DMS153 treated with DMSO at 0.1 percent for 48 hours (cell line): ENCODE results near the gene KHDC4.
"Not testable (repeated sequence)": the region's sequence is repeated elsewhere in the genome, so short reads cannot be mapped to it uniquely, and the experiment has no call there.

Experiments used
- DNase-seq: peaks from one replicate; lab custom pipeline; 2025; ENCODE audit not compliant: unreplicated experiment; lab: John Stamatoyannopoulos, UW

The KHDC4 gene

DNA sequence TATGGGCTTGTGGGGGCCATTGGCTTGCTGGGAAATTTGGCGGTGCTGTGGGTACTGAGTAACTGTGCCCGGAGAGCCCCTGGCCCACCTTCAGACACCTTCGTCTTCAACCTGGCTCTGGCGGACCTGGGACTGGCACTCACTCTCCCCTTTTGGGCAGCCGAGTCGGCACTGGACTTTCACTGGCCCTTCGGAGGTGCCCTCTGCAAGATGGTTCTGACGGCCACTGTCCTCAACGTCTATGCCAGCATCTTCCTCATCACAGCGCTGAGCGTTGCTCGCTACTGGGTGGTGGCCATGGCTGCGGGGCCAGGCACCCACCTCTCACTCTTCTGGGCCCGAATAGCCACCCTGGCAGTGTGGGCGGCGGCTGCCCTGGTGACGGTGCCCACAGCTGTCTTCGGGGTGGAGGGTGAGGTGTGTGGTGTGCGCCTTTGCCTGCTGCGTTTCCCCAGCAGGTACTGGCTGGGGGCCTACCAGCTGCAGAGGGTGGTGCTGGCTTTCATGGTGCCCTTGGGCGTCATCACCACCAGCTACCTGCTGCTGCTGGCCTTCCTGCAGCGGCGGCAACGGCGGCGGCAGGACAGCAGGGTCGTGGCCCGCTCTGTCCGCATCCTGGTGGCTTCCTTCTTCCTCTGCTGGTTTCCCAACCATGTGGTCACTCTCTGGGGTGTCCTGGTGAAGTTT, 7.8 kb upstream of the KHDC4 start:
- DNase-seq = no peak

DNA sequence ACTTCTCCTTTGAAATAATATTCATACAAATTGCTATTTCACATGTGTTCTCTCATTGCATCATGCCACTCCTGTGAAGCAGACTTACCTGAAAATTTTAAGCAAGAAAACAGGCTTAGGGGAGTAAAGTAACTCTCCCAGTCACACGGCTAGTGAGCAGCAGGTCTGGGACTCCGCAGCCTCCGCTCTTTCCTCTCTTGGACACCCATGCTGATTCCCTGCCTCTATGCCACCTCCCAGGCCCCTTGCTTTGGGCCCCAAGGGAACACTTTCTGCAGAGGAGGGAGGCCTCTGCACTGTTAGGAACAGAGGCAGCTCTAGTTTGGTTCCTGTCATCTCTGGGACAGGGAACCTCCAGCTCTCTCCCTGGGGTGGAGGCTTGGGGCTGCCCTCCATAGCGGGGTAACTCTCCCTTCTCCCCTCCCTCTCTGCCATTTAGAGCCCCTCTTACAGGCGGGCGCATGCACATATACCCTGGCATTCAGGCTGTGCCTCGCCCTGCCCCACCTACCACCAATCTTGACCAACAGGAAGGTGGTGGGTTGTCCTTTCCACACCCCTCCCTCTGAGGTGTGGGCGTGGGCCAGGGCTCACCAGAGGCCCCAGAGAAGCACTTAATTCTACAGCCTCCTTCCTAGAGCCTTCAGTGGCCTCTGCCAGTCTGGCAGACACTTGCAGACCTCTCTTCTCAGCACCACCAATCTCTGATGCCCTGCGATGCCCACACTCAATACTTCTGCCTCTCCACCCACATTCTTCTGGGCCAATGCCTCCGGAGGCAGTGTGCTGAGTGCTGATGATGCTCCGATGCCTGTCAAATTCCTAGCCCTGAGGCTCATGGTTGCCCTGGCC, 7.0 kb upstream of the KHDC4 start, which contains the start of gene RXFP4:
Gene RXFP4 (plus strand): TSS at position 646 of the 852 bp plus-strand sequence. CDS start 72 bp downstream, at position 718.
- DNase-seq = peak; percentile 33

DNA sequence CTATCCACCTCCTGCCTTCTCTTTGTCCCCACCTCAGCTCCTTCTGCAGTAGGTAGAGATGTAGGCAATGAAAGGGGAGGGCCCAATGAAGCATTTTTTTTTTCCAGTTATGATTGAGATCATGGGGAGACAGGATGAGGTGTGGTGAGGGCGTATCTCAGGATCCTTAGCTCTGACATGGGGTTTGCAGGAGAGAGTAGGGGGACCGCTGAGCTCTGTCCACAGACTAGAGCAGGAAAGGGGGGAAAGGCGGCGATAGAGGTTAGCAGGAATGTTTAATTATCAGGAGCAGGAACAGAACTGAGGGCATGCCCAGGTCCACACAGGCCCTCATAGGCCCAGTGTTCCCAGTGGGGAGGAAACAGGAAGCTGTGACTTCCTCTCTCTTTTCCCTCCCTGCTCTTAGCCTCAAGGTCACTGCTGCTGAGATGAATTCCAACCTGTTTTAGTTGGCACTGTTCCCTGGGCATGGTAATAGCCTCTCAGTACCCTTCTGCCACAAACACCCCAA, 6.3 kb upstream of the KHDC4 start:
- DNase-seq = peak; percentile 93

DNA sequence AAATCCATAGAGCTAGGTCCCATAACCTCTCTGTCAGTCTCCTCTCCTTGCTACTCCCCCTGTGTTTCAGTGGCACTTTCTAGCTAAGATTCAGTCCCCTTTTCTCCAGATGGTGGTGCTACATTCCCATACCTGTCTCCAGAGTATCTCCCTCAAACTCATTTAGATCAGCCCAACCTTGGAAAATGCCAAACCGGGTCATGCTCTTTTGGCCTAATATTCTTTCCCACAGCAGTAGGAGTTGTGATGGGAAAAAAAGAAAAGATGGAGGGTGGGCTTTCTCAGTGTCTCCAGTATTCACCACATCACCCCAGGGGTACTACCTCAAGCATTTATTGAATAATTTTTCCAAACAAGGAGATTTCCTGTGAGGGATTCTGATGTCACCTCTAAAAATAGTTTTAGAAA, 4.0 kb upstream of the KHDC4 start:
- DNase-seq = peak; percentile 80

DNA sequence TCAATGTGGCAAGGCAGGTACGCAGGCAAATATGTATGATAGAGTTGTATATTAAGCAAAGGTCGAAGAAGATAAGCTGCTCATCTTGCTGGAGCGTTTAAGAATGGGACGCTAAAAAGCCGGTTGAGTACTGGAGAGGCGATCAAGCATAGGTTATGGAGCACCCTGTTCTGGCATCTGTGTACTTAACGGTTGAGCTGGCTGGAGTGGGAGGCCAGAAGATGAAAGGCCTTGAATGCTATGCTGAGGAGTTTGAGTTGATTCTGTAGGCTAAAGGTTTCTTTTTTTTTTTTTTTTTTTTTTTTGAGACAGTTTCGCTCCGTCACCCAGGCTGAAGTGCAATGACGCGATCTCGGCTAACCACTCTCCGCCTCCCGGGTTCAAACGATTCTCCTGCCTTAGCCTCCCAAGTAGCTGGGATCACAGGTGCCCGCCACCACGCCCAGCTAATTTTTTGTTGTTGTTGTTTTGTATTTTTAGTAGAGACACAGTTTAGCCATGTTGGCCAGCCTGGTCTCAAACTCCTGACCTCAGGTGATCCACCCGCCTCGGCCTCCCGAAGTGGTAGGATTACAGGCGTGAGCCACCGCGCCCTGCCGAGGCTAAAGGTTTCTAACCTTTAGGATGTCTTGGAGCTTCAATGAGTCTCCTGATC, 850 bp upstream of the KHDC4 start:
- DNase-seq = peak; percentile 46

DNA sequence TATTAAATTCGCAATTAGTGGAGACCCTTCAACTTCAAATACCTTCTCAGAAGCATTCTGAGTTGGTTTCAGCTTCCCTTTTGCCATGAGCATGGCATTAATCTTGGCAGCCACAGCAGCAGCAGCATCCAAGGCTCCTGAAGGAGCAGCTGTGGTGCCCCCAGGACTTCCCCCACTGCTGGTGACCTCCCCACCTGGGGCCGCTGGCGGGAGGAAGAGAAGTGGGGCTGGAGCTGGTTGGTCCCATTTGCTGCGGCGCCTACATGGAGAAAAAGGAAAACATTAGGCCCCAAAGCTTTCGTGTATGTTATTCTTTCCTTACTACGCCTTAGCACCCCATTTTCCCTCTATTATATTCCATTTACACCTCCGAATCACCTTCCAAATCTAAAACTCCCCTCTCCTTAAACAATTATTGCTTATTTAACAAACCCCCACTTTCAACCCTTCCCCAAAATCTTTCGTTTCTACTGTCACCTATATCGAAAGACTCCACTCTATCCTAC, 569 bp downstream of the KHDC4 start:
- no peak for DNase-seq

DNA sequence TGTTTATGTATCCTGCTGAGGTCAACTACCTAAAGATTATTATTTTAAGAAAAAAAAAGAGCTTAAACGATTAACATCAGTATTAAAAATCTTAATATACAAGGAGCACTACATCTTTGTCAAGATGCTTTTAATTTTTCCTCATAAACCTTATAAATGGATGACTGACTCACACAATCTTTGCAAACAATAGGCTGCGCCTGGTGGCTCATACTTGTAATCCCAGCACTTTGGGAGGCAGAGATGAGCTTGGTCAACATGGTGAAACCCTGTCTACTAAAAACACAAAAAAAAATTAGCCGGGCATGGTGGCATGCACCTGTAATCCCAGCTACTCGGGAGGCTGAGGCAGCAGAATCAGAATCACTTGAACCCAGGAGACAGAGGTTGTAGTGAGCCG, 1.7 kb downstream of the KHDC4 start:
- no peak for DNase-seq

DNA sequence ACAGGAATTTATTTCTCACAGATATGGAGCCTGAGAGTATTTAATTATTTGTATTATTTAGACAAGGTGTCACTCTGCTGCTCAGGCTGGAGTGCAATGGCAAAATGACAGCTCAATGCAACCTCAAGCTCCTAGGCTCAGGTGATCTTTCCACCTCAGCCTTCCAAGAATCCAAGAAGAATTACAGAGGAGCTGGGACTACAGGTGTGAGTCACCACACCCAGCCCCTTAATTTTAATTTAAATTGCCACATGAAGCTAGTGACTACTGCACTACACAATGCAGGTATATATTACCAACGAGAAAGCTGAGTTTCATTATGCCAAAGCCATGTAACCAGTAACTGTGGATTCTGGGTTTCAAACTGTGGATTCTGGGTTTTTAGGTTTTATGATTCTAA, 2.1 kb downstream of the KHDC4 start:
- no peak for DNase-seq

DNA sequence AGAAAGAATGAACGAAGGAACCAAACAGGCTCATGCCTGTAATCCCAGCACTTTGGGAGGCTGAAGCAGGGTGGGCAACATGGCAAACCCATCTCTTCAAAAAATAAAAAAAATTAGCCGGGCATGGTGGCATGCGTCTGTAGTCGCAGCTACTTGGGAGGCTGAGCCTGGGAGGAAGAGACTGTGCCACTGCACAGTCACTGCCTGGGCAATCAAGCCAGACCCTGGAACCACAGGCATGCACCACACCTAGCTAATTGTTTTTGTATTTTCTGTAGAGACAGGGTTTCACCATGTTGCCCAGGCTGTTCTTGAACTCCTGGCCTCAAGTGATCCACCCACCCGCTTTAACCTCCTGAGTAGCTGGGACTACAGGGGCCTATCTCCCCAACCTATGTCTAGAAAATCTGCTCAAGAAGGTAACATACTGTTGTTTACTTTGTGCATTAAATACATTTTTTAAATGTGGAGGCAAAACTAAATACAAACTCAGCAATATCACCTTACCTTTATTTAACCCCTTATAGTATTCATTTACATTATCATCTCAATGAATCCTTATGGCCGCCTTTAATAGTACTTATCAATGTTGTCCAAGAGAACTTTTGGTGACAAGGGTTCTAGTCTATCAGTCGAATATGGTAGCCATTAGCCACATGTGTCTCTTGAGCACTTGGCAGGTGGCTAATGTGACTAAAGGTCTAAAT, 2.7 kb downstream of the KHDC4 start:
- DNase-seq = no peak

DNA sequence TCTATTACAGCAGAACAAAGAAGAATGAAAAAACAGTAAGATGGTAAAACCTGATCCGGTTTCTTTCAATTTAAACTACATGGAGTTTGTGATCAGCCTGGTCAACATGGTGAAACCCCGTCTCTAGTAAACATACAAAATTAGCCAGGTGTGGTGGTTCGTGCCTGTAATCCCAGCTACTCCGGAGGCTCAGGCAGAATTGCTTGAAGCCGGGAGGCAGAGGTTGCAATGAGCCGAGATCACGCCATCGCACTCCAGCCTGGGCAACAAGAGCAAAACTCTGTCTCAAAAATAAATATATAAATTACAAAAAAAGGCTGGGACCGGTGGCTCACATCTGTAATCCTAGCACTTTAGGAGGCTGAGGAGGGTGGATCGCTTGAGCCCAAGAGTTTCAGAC, 3.5 kb downstream of the KHDC4 start:
- not testable (repeated sequence) for DNase-seq

DNA sequence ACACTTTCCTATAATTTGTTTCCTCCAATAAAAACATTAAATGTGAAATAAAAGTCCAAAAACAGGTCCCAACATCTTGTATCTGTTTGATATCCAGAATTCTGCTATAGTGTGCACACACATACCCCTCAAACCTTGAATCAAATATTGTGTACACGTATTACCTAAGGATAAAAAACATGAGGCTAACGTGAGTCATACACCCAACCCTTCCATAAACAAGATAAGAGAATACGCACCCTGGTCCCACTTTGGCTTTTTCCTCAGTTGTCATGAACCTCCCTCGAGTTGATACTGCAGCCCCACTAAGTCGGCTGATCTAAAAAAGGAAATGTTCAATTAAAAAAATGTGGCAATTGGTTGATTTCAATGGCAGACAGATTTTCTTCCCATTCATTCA, 5.2 kb downstream of the KHDC4 start:
- DNase-seq = no peak

DNA sequence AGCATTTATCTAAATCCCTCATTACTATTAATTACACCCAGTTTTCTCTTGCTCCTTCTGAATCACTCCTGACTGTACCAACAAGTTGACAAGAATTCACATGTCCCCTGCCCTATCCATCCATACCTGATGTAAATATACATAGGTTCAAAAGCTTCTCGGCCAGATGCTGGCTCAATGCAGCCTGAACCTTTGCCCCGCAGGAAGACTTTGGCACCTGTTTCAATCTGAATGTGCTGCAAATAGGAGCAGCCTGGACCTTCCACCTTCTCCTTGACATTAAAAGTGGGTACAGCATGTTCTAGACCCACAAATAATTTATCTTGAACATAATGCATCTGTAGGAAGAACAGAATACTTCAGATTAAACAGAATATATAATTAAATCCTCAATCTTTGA, 8.7 kb downstream of the KHDC4 start:
- DNase-seq = no peak

DNA sequence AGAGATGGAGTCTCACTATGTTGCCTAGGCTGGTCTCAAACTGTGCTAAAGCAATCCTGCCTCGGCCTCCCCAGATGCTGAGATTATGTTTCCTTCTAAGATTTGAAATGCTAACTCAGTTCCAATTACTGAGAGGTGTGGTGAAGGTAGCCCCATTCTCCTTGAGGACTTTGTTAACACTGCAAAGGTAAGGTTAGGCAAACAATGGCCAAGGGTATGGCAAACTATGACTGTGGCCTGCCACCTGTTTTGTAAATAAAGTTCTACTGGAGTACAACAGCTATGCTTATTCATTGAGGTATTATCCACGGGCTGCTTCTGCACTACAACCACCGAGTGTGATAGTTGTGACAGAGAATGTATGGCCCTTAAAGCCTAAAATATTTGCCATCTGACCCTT, 13.5 kb downstream of the KHDC4 start:
- DNase-seq = no peak

DNA sequence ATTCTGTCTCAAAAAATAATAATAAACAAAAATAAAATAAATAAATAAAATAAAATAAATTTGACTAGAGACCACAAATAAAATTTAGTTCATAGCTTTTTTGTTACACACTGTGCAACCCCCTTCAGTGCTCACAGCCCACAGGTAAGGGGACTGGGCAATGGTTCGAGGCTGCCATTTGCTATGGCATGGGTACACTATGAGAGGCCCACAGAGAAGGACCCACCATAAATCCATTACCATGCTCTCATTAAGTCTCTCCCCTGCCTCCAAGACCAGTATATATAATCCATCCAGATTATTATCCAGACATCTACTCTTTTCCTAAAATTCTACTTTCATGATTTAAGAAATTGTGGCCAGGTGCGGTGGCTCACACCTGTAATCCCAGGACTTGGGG, 14.4 kb downstream of the KHDC4 start:
- no peak for DNase-seq

DNA sequence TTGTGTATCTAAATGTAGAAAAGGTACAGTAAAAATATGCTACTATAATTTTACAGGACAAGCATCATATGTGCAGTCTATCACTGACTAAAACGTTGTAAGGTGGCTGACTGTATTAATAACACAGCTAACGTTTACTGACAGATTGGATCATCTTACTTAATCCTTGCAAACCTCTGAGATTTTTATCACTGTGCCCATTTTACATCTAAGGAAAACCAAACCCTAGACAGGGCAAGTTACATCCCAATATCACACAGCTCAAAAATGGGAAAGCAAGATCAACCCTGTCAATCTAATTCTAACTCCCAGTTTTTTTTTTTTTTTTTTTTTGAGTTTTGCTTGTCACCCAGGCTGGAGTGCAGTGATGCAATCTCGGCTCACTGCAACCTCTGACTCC, 15.6 kb downstream of the KHDC4 start:
- DNase-seq = no peak

DNA sequence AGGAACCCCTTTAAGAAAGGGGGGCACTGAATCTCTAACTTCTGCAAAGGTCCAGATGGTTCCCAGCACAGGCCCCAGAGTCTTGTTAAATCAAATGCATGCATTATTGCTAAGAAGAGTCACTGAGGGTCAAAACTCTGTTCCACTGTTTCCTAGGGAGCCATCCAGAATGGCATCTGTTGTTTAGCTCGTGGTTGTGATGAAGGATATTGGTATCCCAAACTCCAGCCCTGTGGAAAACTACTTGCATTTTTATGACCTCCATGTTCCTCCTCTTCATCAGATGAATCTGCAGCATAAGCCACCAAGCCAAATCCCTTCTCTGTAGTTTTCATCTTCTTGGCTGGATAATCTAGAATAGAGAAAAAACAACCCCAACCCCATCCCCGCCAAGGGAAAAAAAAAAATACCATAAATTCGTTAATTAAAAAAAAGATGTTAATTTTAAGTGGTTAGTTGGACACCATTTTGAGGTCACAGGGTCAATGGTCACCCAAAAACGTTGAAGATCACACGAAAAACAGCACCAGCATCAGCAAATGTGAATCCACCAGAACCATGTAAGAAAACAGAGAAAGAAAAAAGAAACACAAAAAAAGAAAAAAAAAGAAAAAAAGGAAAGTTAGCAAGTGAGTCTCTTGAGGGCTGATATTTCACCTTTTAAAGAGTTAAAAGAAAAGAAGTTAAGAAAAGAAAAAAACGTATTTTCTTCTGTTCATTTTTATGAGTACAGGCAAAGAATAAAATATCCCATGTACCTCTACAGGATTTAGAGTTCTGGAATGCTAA, 20.1 kb downstream of the KHDC4 start:
- no peak for DNase-seq

DNA sequence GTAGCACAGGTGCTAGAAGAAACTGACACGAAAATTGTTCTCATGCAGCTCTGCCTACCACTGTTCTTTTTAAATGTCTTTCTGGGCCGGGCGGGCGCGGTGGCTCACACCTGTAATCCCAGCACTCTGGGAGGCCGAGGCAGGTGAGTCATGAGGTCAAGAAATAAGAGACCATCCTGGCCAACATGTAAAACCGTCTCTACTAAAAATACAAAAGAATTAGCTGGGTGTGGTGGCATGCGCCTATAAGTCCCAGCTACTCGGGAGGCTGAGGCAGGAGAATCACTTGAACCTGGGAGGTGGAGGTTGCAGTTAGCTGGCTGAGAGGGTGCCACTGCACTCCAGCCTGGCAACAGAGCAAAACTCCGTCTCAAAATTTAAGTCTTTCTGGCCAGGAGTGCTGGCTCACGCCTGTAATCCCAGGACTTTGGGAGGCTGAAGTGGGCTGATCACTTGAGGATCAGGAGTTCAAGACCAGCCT, 22.1 kb downstream of the KHDC4 start:
- no peak for DNase-seq

DNA sequence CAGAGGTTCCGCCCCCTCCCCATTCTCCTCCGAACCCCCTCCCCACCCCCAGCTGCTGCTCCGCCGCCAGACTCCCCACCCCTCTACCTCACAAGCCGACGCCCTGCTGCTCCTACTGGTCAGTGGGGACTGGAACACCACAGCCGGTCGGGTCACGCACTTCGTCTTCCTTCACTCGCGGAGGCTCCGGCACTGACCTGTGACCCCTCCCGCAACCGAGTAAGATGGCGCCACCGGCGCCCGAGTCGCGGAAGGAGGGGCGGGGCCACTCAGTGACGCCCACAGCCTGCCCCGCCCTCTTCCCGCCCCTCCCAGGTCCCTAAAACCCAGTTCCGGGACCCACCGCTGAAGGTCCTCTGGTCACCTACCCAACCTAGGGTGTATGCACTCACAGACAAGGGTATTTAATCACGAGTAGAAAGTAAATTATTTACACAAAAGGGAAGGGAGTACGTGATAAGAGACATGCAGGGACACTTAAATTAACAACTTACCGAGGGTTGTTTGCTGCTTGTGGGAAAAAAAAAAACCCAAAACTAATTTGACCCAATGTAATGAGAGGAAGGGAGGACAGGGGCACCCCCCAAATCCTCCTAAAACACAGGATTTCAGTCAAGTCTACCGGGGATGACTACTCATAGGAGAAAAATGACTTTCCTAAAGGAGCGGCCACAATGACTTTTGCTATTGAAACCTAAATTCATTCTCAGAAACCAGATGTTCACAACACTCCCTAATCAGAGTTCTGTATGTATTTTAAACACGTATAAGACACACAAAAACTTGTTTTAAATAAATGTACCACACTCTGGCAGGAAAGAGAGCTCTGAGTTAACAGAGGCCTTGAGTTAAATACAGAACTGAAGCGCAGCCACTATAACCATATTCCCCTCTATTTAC, 22.8 kb downstream of the KHDC4 start, which contains the start of gene RIT1:
Gene RIT1 (minus strand): TSS at position 194 of the 900 bp plus-strand sequence. CDS start 588 bp downstream, outside the sequence.
- DNase-seq = peak; percentile 80
